Measurements from ENCODE around the gene CMPK1.
A peak's percentile ranks its signal among the peaks of the same experiment; 100 is the strongest.
"Not testable (repeated sequence)": the region's sequence is repeated elsewhere in the genome, so short reads cannot be mapped to it uniquely, and the experiment has no call there.

The CMPK1 gene

GRCh38 chr1:47338249-47339077, 4.9 kb downstream of the CMPK1 start:
- no peak for DNase-seq (ENCODE audit: low read depth)

GRCh38 chr1:47340227-47340626, 6.6 kb downstream of the CMPK1 start:
- no peak for DNase-seq (ENCODE audit: low read depth)

- DNase-seq (ENCODE audit: low read depth): not testable (repeated sequence)
Observed at GRCh38 chr1:47346979-47347378, 13.4 kb downstream of the CMPK1 start.

GRCh38 chr1:47347735-47348134, 14.1 kb downstream of the CMPK1 start:
- DNase-seq (ENCODE audit: low read depth): no peak

- DNase-seq (ENCODE audit: low read depth): no peak
Observed at GRCh38 chr1:47348246-47348645, 14.7 kb downstream of the CMPK1 start.

- no peak for DNase-seq (ENCODE audit: low read depth)
Observed at GRCh38 chr1:47351305-47351704, 17.7 kb downstream of the CMPK1 start.

- DNase-seq (ENCODE audit: low read depth): no peak
Observed at GRCh38 chr1:47361380-47361779, 27.8 kb downstream of the CMPK1 start.

GRCh38 chr1:47362828-47363227, 29.2 kb downstream of the CMPK1 start:
- DNase-seq (ENCODE audit: low read depth): no peak

GRCh38 chr1:47367651-47368050, 34.1 kb downstream of the CMPK1 start:
- no peak for DNase-seq (ENCODE audit: low read depth)

- no peak for DNase-seq (ENCODE audit: low read depth)
Observed at GRCh38 chr1:47371016-47371517, 37.5 kb downstream of the CMPK1 start.

GRCh38 chr1:47374501-47374900, 40.9 kb downstream of the CMPK1 start:
- DNase-seq (ENCODE audit: low read depth): no peak

GRCh38 chr1:47378147-47378546, 44.6 kb downstream of the CMPK1 start:
- DNase-seq (ENCODE audit: low read depth): no peak

GRCh38 chr1:47380699-47381098, 47.1 kb downstream of the CMPK1 start:
- no peak for DNase-seq (ENCODE audit: low read depth)

GRCh38 chr1:47382399-47382983, 48.9 kb downstream of the CMPK1 start:
- DNase-seq (ENCODE audit: low read depth): no peak

GRCh38 chr1:47384083-47384482, 50.5 kb downstream of the CMPK1 start:
- no peak for DNase-seq (ENCODE audit: low read depth)

- DNase-seq (ENCODE audit: low read depth): no peak
Observed at GRCh38 chr1:47385020-47385419, 51.4 kb downstream of the CMPK1 start.

- DNase-seq (ENCODE audit: low read depth): no peak
Observed at GRCh38 chr1:47386268-47386667, 52.7 kb downstream of the CMPK1 start.

GRCh38 chr1:47388030-47388890, 54.7 kb downstream of the CMPK1 start:
- DNase-seq (ENCODE audit: low read depth): no peak

GRCh38 chr1:47388891-47389238, 55.3 kb downstream of the CMPK1 start:
- peak; percentile 20 for DNase-seq (ENCODE audit: low read depth)

GRCh38 chr1:47389731-47390130, 56.1 kb downstream of the CMPK1 start:
- no peak for DNase-seq (ENCODE audit: low read depth)

- no peak for DNase-seq (ENCODE audit: low read depth)
Observed at GRCh38 chr1:47390843-47391242, 57.3 kb downstream of the CMPK1 start.

GRCh38 chr1:47393141-47393540, 59.6 kb downstream of the CMPK1 start:
- no peak for DNase-seq (ENCODE audit: low read depth)

GRCh38 chr1:47395433-47395832, 61.8 kb downstream of the CMPK1 start:
- no peak for DNase-seq (ENCODE audit: low read depth)
